WTC11 (cell line): ENCODE results near the gene UGGT1. TPM values are rescaled to one million over a fixed set of nuclear protein-coding genes. Genes with fewer than 3 reads are reported as not detected.

Experiments used
- ATAC-seq: fragments of 200-7000 bp; cut with Tn5 transposase; 2 replicates; pipeline ENCODE4 v1.10.0; 2021; ENCODE audit warnings: mild to moderate bottlenecking, moderate library complexity
- CTCF ChIA-PET: fragments of 300-600 bp; sonication (Branson Sonifier 250); formaldehyde crosslinking; loops from one replicate; lab custom pipeline; 2021; ENCODE audit warnings: antibody characterized with exemption; lab: Charles Lee
- POLR2A ChIA-PET: fragments of 350-600 bp; sonication (Branson Sonifier 250); formaldehyde crosslinking; loops from one replicate; lab custom pipeline; 2021; ENCODE audit warnings: antibody characterized with exemption; lab: Charles Lee
- DNase-seq: peaks from one replicate; pipeline ENCODE4 v3.0.0; 2021; ENCODE audit warnings: low spot score
- H3K27ac Mint-ChIP-seq: 2 replicates; pipeline ENCODE4 v1.8.0; 2021; ENCODE audit warnings: mixed read lengths
- H3K27me3 Mint-ChIP-seq: 2 replicates; pipeline ENCODE4 v1.8.0; 2021; ENCODE audit warnings: low read depth, mild to moderate bottlenecking, moderate library complexity, mixed read lengths
- H3K36me3 Mint-ChIP-seq: 2 replicates; pipeline ENCODE4 v1.8.0; 2021; ENCODE audit warnings: mixed read lengths
- H3K4me1 Mint-ChIP-seq: 2 replicates; pipeline ENCODE4 v1.8.0; 2022; ENCODE audit warnings: mixed read lengths
- H3K4me3 Mint-ChIP-seq: 2 replicates; pipeline ENCODE4 v1.8.0; 2021; ENCODE audit warnings: mild to moderate bottlenecking, moderate library complexity, mixed read lengths
- H3K9me3 Mint-ChIP-seq: 2 replicates; pipeline ENCODE4 v1.8.0; 2021; ENCODE audit warnings: mixed read lengths
- AR ChIP-seq: fragments of 250-450 bp; sonication (Bioruptor Pico); IDR thresholded peaks from 2 replicates; pipeline ENCODE4 v1.9.0; 2021; ENCODE audit warnings: mild to moderate bottlenecking
- CREM ChIP-seq: sonication (generic); formaldehyde crosslinking; IDR thresholded peaks from 2 replicates; pipeline ENCODE4 v1.8.1; 2022; ENCODE audit warnings: mild to moderate bottlenecking, missing genetic modification reagents, moderate library complexity
- E2F1 ChIP-seq: sonication (generic); formaldehyde crosslinking; IDR thresholded peaks from 2 replicates; pipeline ENCODE4 v1.8.0; 2022; ENCODE audit warnings: mild to moderate bottlenecking, missing genetic modification reagents
- ERG ChIP-seq: fragments of 250-450 bp; sonication (Bioruptor Pico); IDR thresholded peaks from 2 replicates; pipeline ENCODE4 v1.8.0; 2021; ENCODE audit warnings: mild to moderate bottlenecking
- FOXJ3 ChIP-seq: sonication (generic); formaldehyde crosslinking; IDR thresholded peaks from 2 replicates; pipeline ENCODE4 v1.9.0; 2021; ENCODE audit warnings: missing genetic modification reagents, mild to moderate bottlenecking, borderline replicate concordance
- HMGXB4 ChIP-seq: sonication (generic); formaldehyde crosslinking; IDR thresholded peaks from 2 replicates; pipeline ENCODE4 v1.8.1; 2023; ENCODE audit warnings: mild to moderate bottlenecking, moderate library complexity, missing genetic modification reagents
- MLX ChIP-seq: sonication (generic); formaldehyde crosslinking; IDR thresholded peaks from 2 replicates; pipeline ENCODE4 v1.8.1; 2023; ENCODE audit warnings: mild to moderate bottlenecking, missing genetic modification reagents, moderate library complexity
- NFATC4 ChIP-seq: fragments of 250-450 bp; sonication (Bioruptor Pico); IDR thresholded peaks from 2 replicates; pipeline ENCODE4 v1.9.0; 2021; ENCODE audit warnings: mild to moderate bottlenecking
- NR3C1 ChIP-seq: sonication (generic); formaldehyde crosslinking; conservative IDR thresholded peaks from 2 replicates; pipeline ENCODE4 v1.8.1; 2023; ENCODE audit warnings: low read depth, mild to moderate bottlenecking, missing genetic modification reagents
- OVOL2 ChIP-seq: fragments of 250-450 bp; sonication (Bioruptor Pico); IDR thresholded peaks from 2 replicates; pipeline ENCODE4 v1.9.0; 2021; ENCODE audit warnings: mild to moderate bottlenecking, borderline replicate concordance
- PRDM15 ChIP-seq: sonication (generic); formaldehyde crosslinking; IDR thresholded peaks from 2 replicates; pipeline ENCODE4 v1.8.0; 2022; ENCODE audit warnings: missing genetic modification reagents
- USF1 ChIP-seq: sonication (generic); formaldehyde crosslinking; IDR thresholded peaks from 2 replicates; pipeline ENCODE4 v1.8.0; 2022; ENCODE audit warnings: mild to moderate bottlenecking, missing genetic modification reagents
- ZNF121 ChIP-seq: sonication (generic); formaldehyde crosslinking; IDR thresholded peaks from 2 replicates; pipeline ENCODE4 v1.8.0; 2023; ENCODE audit warnings: missing genetic modification reagents
- ZNF263 ChIP-seq: sonication (generic); formaldehyde crosslinking; IDR thresholded peaks from 2 replicates; pipeline ENCODE4 v1.8.1; 2022; ENCODE audit warnings: low read depth, mild to moderate bottlenecking, moderate library complexity, missing genetic modification reagents
- ZNF512 ChIP-seq: sonication (generic); formaldehyde crosslinking; IDR thresholded peaks from 2 replicates; pipeline ENCODE4 v1.8.1; 2022; ENCODE audit warnings: missing genetic modification reagents, borderline replicate concordance
- total RNA-seq: library from RNA; stranded (reverse); gene quantifications from 3 replicates; pipeline ENCODE4 v1.2.3, GENCODE V29; 2021

Gene UGGT1
- total RNA-seq, 1 experiment from 2014 or later = 57.9 TPM

GRCh38 chr2:128199141-128199540, 108.1 kb downstream of the UGGT1 start (continued):
- TF ChIP-seq HMGXB4 = no peak
- no peak for TF ChIP-seq E2F1 (CRISPR knock-in tag)
- no peak for TF ChIP-seq NR3C1
- no peak for TF ChIP-seq OVOL2 (CRISPR knock-in tag)
- no peak for TF ChIP-seq PRDM15
- no peak for TF ChIP-seq USF1 (CRISPR knock-in tag)

- Mint-ChIP-seq H3K27me3 (peaks cover 7% of the 10 kb centered on the region; the same call in 1 of the 2 replicates), H3K9me3 (peaks cover 24% of the 10 kb centered on the region), H3K27ac (no peak overlapping the region), H3K4me3 (no peak overlapping the region), H3K4me1 (no peaks in the 10 kb centered on the region), H3K36me3 (peaks cover 2% of the 10 kb centered on the region; the same call in 1 of the 2 replicates)
- TF ChIP-seq NFATC4 (CRISPR knock-in tag) = no peak
- TF ChIP-seq ZNF512 = no peak
- no peak for TF ChIP-seq FOXJ3 (CRISPR knock-in tag)
- TF ChIP-seq ERG (CRISPR knock-in tag) = no peak
- no peak for TF ChIP-seq MLX (CRISPR knock-in tag)
- TF ChIP-seq CREM = no peak
- no peak for TF ChIP-seq ZNF263
- no peak for TF ChIP-seq ZNF121
- TF ChIP-seq OVOL2 (CRISPR knock-in tag) = no peak
- no peak for TF ChIP-seq AR (CRISPR knock-in tag)
- POLR2A ChIA-PET = no interaction called here
- DNase-seq (no peak), ATAC-seq (no peak)
- CTCF ChIA-PET = interaction anchor here (1.0 kb wide), 1 partner anchor 24 kb away, joined by 3 read pairs; no protein-coding TSS in a partner anchor
Measured at GRCh38 chr2:128202791-128203190, 111.8 kb downstream of the UGGT1 start.
